HepG2 (cell line): ENCODE data around the gene NDOR1. TPM values are rescaled to one million over a fixed set of nuclear protein-coding genes. Genes with fewer than 3 reads are reported as not detected.

ENCODE experiments used
- ATF7 ChIP-seq, 2 experiments: fragments of 450-650 bp in 1 of 2; sonication (generic) in 1 of 2; formaldehyde crosslinking in 1 of 2; IDR thresholded peaks; 2 replicates each; pipeline versions ENCODE4 v1.4.0 to v1.6.1; 2016 to 2020; ENCODE audit warnings: antibody characterized with exemption in 1 of 2, mild to moderate bottlenecking in 1 of 2, missing genetic modification reagents in 1 of 2
- BRF2 ChIP-seq: sonication (generic); formaldehyde crosslinking; IDR thresholded peaks from 2 replicates; pipeline ENCODE4 v1.8.1; 2022; ENCODE audit warnings: mild to moderate bottlenecking, missing genetic modification reagents
- CAMTA2 ChIP-seq: sonication (generic); formaldehyde crosslinking; IDR thresholded peaks from 2 replicates; pipeline ENCODE4 v1.4.0; 2020; ENCODE audit warnings: mild to moderate bottlenecking, missing genetic modification reagents, borderline replicate concordance
- HNF4G ChIP-seq, 2 experiments: sonication (generic) in 1 of 2; formaldehyde crosslinking in 1 of 2; IDR thresholded peaks; 2 replicates each; pipeline versions ENCODE4 v1.4.0 to v1.6.1; 2011 to 2020; ENCODE audit warnings: borderline replicate concordance in 2 of 2, low read depth in 2 of 2, mild to moderate bottlenecking in 2 of 2, low read length in 1 of 2, missing genetic modification reagents in 1 of 2, moderate library complexity in 1 of 2
- HNRNPLL ChIP-seq: fragments of 200-400 bp; formaldehyde crosslinking; IDR thresholded peaks from 2 replicates; pipeline ENCODE4 v1.6.1; 2017; ENCODE audit warnings: mild to moderate bottlenecking, low read depth, low read length; ENCODE audit not compliant: poor library complexity, severe bottlenecking
- HNRNPUL1 ChIP-seq: fragments of 200-400 bp; formaldehyde crosslinking; IDR thresholded peaks from 2 replicates; pipeline ENCODE4 v1.6.1; 2017; ENCODE audit warnings: low read depth, mild to moderate bottlenecking, low read length, moderate library complexity
- IKZF5 ChIP-seq: IDR thresholded peaks from 2 replicates; pipeline ENCODE4 v1.6.1; 2018; ENCODE audit warnings: missing genetic modification reagents, mild to moderate bottlenecking, missing compliant biosample characterization
- LCORL ChIP-seq, 2 experiments: fragments of 450-650 bp in 1 of 2; sonication (generic) in 1 of 2; formaldehyde crosslinking in 1 of 2; IDR thresholded peaks; 2 replicates each; pipeline versions ENCODE4 v1.5.0 to v1.6.1; 2017 to 2020; ENCODE audit warnings: antibody characterized with exemption in 1 of 2, missing genetic modification reagents in 1 of 2
- MTA3 ChIP-seq: sonication (generic); formaldehyde crosslinking; IDR thresholded peaks from 2 replicates; pipeline ENCODE4 v1.4.0; 2020; ENCODE audit warnings: missing genetic modification reagents
- MZF1 ChIP-seq: sonication (generic); formaldehyde crosslinking; IDR thresholded peaks from 2 replicates; pipeline ENCODE4 v1.8.1; 2023; ENCODE audit warnings: mild to moderate bottlenecking, missing genetic modification reagents, borderline replicate concordance
- NR2F2 ChIP-seq: IDR thresholded peaks from 2 replicates; pipeline ENCODE4 v1.6.1; 2012; ENCODE audit warnings: low read depth, inconsistent platforms, borderline replicate concordance
- TARDBP ChIP-seq: sonication (generic); formaldehyde crosslinking; IDR thresholded peaks from 2 replicates; pipeline ENCODE4 v1.8.0; 2022; ENCODE audit warnings: mild to moderate bottlenecking, missing genetic modification reagents
- TEAD2 ChIP-seq: sonication (generic); formaldehyde crosslinking; IDR thresholded peaks from 2 replicates; pipeline ENCODE4 v1.9.0; 2021; ENCODE audit warnings: missing genetic modification reagents
- ZBTB1 ChIP-seq: sonication (generic); formaldehyde crosslinking; IDR thresholded peaks from 2 replicates; pipeline ENCODE4 v1.4.0; 2020; ENCODE audit warnings: missing genetic modification reagents, borderline replicate concordance
- ZNF335 ChIP-seq: sonication (generic); formaldehyde crosslinking; IDR thresholded peaks from 2 replicates; pipeline ENCODE4 v1.4.0; 2020; ENCODE audit warnings: missing genetic modification reagents
- ZNF382 ChIP-seq: sonication (generic); formaldehyde crosslinking; IDR thresholded peaks from 2 replicates; pipeline ENCODE4 v1.5.0; 2020; ENCODE audit warnings: missing genetic modification reagents, mild to moderate bottlenecking, borderline replicate concordance
- ZNF543 ChIP-seq: sonication (generic); formaldehyde crosslinking; IDR thresholded peaks from 2 replicates; pipeline ENCODE4 v1.4.0; 2020; ENCODE audit warnings: mild to moderate bottlenecking, missing genetic modification reagents
- ZNF775 ChIP-seq: sonication (generic); formaldehyde crosslinking; IDR thresholded peaks from 2 replicates; pipeline ENCODE4 v1.4.0; 2020; ENCODE audit warnings: missing genetic modification reagents, mild to moderate bottlenecking, moderate library complexity, borderline replicate concordance
- polyA plus RNA-seq, 8 experiments: library from polyadenylated mRNA; depleted of rRNA in 3 of 8; stranded (reverse) in 7 of 8; unstranded in 1 of 8; fragments of >200 nt; fragmentation: Illumina TruSeq in 4 of 8; extraction: Trizol in 4 of 8; gene quantifications; 2 replicates each; pipeline versions ENCODE4 v1.2.1 to v1.2.3, GENCODE V29; 2011 to 2016; ENCODE audit warnings: low read depth in 4 of 8, missing spikeins in 1 of 8, mixed read lengths in 1 of 8; ENCODE audit not compliant: insufficient read depth in 1 of 8
- total RNA-seq, 5 experiments: library from RNA; depleted of rRNA; stranded (reverse); fragments of >200 nt; fragmentation: Illumina TruSeq; extraction: Trizol; gene quantifications; 2 replicates each; pipeline ENCODE4 v1.2.3, GENCODE V29; 2016; ENCODE audit warnings: low read depth in 1 of 5
- TF ChIP-seq, protein P1 (sequence below): sonication (generic); formaldehyde crosslinking; IDR thresholded peaks from 2 replicates; pipeline ENCODE4 v1.8.0; 2022; ENCODE audit warnings: missing genetic modification reagents, mild to moderate bottlenecking, moderate library complexity, borderline replicate concordance
- TF ChIP-seq, protein P2 (sequence below): sonication (generic); formaldehyde crosslinking; IDR thresholded peaks from 2 replicates; pipeline ENCODE4 v1.5.0; 2020; ENCODE audit warnings: mild to moderate bottlenecking, missing genetic modification reagents

Gene NDOR1
- total and polyA plus RNA-seq, 2 of the 13 experiments (the other 11 are each of a cell fraction or from before 2014, with no cell fraction given), result 3.6 to 8.7 TPM

GRCh38 chr9:137188490-137189296 is 16.8 kb upstream of the NDOR1 start, which contains the start of the genes ANAPC2 and SSNA1 (continued):
- no peak for TF ChIP-seq MTA3 (CRISPR knock-in tag)
- TF ChIP-seq, protein P1, sequence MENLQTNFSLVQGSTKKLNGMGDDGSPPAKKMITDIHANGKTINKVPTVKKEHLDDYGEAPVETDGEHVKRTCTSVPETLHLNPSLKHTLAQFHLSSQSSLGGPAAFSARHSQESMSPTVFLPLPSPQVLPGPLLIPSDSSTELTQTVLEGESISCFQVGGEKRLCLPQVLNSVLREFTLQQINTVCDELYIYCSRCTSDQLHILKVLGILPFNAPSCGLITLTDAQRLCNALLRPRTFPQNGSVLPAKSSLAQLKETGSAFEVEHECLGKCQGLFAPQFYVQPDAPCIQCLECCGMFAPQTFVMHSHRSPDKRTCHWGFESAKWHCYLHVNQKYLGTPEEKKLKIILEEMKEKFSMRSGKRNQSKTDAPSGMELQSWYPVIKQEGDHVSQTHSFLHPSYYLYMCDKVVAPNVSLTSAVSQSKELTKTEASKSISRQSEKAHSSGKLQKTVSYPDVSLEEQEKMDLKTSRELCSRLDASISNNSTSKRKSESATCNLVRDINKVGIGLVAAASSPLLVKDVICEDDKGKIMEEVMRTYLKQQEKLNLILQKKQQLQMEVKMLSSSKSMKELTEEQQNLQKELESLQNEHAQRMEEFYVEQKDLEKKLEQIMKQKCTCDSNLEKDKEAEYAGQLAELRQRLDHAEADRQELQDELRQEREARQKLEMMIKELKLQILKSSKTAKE (CRISPR knock-in tag), result peak; percentile 79
- TF ChIP-seq ZNF543 (CRISPR knock-in tag), result no peak
- TF ChIP-seq ZNF775 (CRISPR knock-in tag), result no peak
- peak; percentile 71 for TF ChIP-seq IKZF5 (CRISPR knock-in tag)
- TF ChIP-seq TEAD2 (CRISPR knock-in tag), result no peak
- TF ChIP-seq, protein P2, sequence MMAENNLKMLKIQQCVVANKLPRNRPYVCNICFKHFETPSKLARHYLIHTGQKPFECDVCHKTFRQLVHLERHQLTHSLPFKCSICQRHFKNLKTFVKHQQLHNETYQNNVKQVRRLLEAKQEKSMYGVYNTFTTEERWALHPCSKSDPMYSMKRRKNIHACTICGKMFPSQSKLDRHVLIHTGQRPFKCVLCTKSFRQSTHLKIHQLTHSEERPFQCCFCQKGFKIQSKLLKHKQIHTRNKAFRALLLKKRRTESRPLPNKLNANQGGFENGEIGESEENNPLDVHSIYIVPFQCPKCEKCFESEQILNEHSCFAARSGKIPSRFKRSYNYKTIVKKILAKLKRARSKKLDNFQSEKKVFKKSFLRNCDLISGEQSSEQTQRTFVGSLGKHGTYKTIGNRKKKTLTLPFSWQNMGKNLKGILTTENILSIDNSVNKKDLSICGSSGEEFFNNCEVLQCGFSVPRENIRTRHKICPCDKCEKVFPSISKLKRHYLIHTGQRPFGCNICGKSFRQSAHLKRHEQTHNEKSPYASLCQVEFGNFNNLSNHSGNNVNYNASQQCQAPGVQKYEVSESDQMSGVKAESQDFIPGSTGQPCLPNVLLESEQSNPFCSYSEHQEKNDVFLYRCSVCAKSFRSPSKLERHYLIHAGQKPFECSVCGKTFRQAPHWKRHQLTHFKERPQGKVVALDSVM (CRISPR knock-in tag), result peak; percentile 73
- peak; percentile 41; the same call in 1 of the 2 replicates for TF ChIP-seq ATF7 (IDR thresholded peaks at IDR 0.05)
- no peak; the same call in 1 of the 2 replicates for TF ChIP-seq ATF7 (CRISPR knock-in tag; IDR thresholded peaks at IDR 0.05)
- no peak for TF ChIP-seq ZNF382 (CRISPR knock-in tag)
- TF ChIP-seq HNRNPUL1, result no peak
- no peak for TF ChIP-seq ZBTB1 (CRISPR knock-in tag)
- TF ChIP-seq LCORL (IDR thresholded peaks at IDR 0.05), result no peak
- peak; percentile 74; the same call in 1 of the 2 replicates for TF ChIP-seq LCORL (CRISPR knock-in tag; IDR thresholded peaks at IDR 0.05)
- TF ChIP-seq HNF4G (IDR thresholded peaks at IDR 0.05; ENCODE audit: borderline replicate concordance, low read depth, low read length), result peak; percentile 56; the same call in 1 of the 2 replicates
- TF ChIP-seq HNF4G (CRISPR knock-in tag; IDR thresholded peaks at IDR 0.05; ENCODE audit: borderline replicate concordance, low read depth), result no peak
- no peak for TF ChIP-seq MZF1
- peak; percentile 8; the same call in 1 of the 2 replicates for TF ChIP-seq NR2F2
- 0 out of 2 replicates have a peak, but pooled peaks have one; percentile 67 for TF ChIP-seq ZNF335 (CRISPR knock-in tag)
- peak; percentile 77 for TF ChIP-seq HNRNPLL
- TF ChIP-seq TARDBP (CRISPR knock-in tag), result peak; percentile 97
- 0 out of 2 replicates have a peak, but pooled peaks have one; percentile 55 for TF ChIP-seq CAMTA2
- TF ChIP-seq BRF2 (CRISPR knock-in tag), result peak; percentile 76; the same call in 1 of the 2 replicates
